GM23338 (cell line): ENCODE measurements around the gene PDF. TPM values are rescaled to one million over a fixed set of nuclear protein-coding genes. Genes with fewer than 3 reads are reported as not detected.

ENCODE experiments used
- ATAC-seq: fragments of 200-7000 bp; cut with Tn5 transposase; 3 replicates; pipeline ENCODE4 v1.9.1; 2020
- DNase-seq: peaks from one replicate; pipeline ENCODE4 v3.0.0-alpha.2; 2015; ENCODE audit warnings: low spot score
- H2AFZ ChIP-seq: fragments of 200-600 bp; sonication (generic); 2 replicates; pipeline ENCODE4 v1.8.0; 2016; ENCODE audit warnings: antibody characterized with exemption, mild to moderate bottlenecking, moderate library complexity
- H3F3A ChIP-seq: fragments of 200-600 bp; sonication (generic); replicated peaks from 2 replicates; pipeline ENCODE4 v1.8.0; 2017; ENCODE audit warnings: antibody characterized with exemption, mixed run types, low read depth
- H3K27ac ChIP-seq: fragments of 200-600 bp; sonication (generic); 2 replicates; pipeline ENCODE4 v1.6.1; 2016; ENCODE audit warnings: low read depth
- H3K27me3 ChIP-seq: fragments of 200-600 bp; sonication (generic); 2 replicates; pipeline ENCODE4 v1.8.0; 2016; ENCODE audit warnings: mild to moderate bottlenecking, mixed run types, moderate library complexity; ENCODE audit not compliant: insufficient read depth
- H3K36me3 ChIP-seq: fragments of 200-600 bp; sonication (generic); 2 replicates; pipeline ENCODE4 v1.8.0; 2016; ENCODE audit warnings: mild to moderate bottlenecking; ENCODE audit not compliant: insufficient read depth
- H3K4me1 ChIP-seq: fragments of 200-600 bp; sonication (generic); 2 replicates; pipeline ENCODE4 v1.8.0; 2016; ENCODE audit warnings: mild to moderate bottlenecking, moderate library complexity; ENCODE audit not compliant: insufficient read depth
- H3K4me2 ChIP-seq: fragments of 200-600 bp; sonication (generic); 2 replicates; pipeline ENCODE4 v1.7.1; 2017; ENCODE audit warnings: mixed run types
- H3K4me3 ChIP-seq: fragments of 200-600 bp; sonication (generic); 2 replicates; pipeline ENCODE4 v1.6.1; 2016; ENCODE audit warnings: mixed run types
- H3K79me2 ChIP-seq: fragments of 200-600 bp; sonication (generic); replicated peaks from 2 replicates; pipeline ENCODE4 v1.8.0; 2017; ENCODE audit warnings: mild to moderate bottlenecking; ENCODE audit not compliant: insufficient read depth
- H3K9me2 ChIP-seq: fragments of 200-600 bp; sonication (generic); 2 replicates; pipeline ENCODE4 v1.8.0; 2017; ENCODE audit not compliant: insufficient read depth
- H4K20me1 ChIP-seq: fragments of 200-600 bp; sonication (generic); replicated peaks from 2 replicates; pipeline ENCODE4 v1.8.0; 2017; ENCODE audit warnings: mild to moderate bottlenecking; ENCODE audit not compliant: insufficient read depth
- H3K27ac Mint-ChIP-seq: 2 replicates; pipeline ENCODE4 v1.8.0; 2020; ENCODE audit warnings: inconsistent platforms, mild to moderate bottlenecking, moderate library complexity, mixed read lengths
- H3K27me3 Mint-ChIP-seq: 3 replicates; pipeline ENCODE4 v1.8.0; 2022; ENCODE audit warnings: low read depth, mild to moderate bottlenecking, moderate library complexity, mixed read lengths, inconsistent platforms; ENCODE audit not compliant: insufficient read depth, poor library complexity
- H3K36me3 Mint-ChIP-seq: 3 replicates; pipeline ENCODE4 v1.8.0; 2021; ENCODE audit warnings: low read depth, mild to moderate bottlenecking, inconsistent platforms, moderate library complexity, mixed read lengths
- H3K4me1 Mint-ChIP-seq: 3 replicates; pipeline ENCODE4 v1.8.0; 2020; ENCODE audit warnings: mild to moderate bottlenecking, inconsistent platforms, mixed read lengths
- H3K4me3 Mint-ChIP-seq: 3 replicates; pipeline ENCODE4 v1.8.0; 2021; ENCODE audit warnings: moderate library complexity, mild to moderate bottlenecking, inconsistent platforms, mixed read lengths
- H3K9me3 Mint-ChIP-seq: 3 replicates; pipeline ENCODE4 v1.8.0; 2020; ENCODE audit warnings: moderate library complexity, mild to moderate bottlenecking, inconsistent platforms, mixed read lengths
- EZH2 ChIP-seq: fragments of 200-600 bp; sonication (generic); IDR thresholded peaks from one replicate; pipeline ENCODE4 v1.8.0; 2017; ENCODE audit warnings: antibody characterized with exemption, mild to moderate bottlenecking, low read depth; ENCODE audit not compliant: unreplicated experiment
- EZH2phosphoT487 ChIP-seq: fragments of 200-600 bp; sonication (generic); IDR thresholded peaks from one replicate; pipeline ENCODE4 v1.8.1; 2018; ENCODE audit warnings: antibody characterized with exemption; ENCODE audit not compliant: unreplicated experiment
- JUNB ChIP-seq: IDR thresholded peaks from one replicate; pipeline ENCODE4 v1.6.1; 2016; ENCODE audit warnings: antibody characterized with exemption; ENCODE audit not compliant: unreplicated experiment
- REST ChIP-seq: IDR thresholded peaks from one replicate; pipeline ENCODE4 v1.6.1; 2018; ENCODE audit warnings: antibody characterized with exemption; ENCODE audit not compliant: unreplicated experiment
- STAT1 ChIP-seq: IDR thresholded peaks from one replicate; pipeline ENCODE4 v1.6.1; 2016; ENCODE audit warnings: antibody characterized with exemption; ENCODE audit not compliant: unreplicated experiment
- ZNF114 ChIP-seq: fragments of 250-450 bp; sonication (Bioruptor Pico); IDR thresholded peaks from 2 replicates; pipeline ENCODE4 v1.5.0; 2020; ENCODE audit warnings: mild to moderate bottlenecking, moderate library complexity
- ZNF331 ChIP-seq: fragments of 250-450 bp; sonication (Bioruptor Pico); IDR thresholded peaks from 2 replicates; pipeline ENCODE4 v1.5.0; 2020; ENCODE audit warnings: low read depth, mild to moderate bottlenecking, moderate library complexity
- polyA plus RNA-seq: library from polyadenylated mRNA; unstranded; fragments of >200 nt; fragmentation: Nextera tagmentation; extraction: Ambion mirVana; gene quantifications from 2 replicates; pipeline ENCODE4 v1.2.1, GENCODE V29; 2016
- total RNA-seq: library from RNA; depleted of rRNA; stranded (reverse); fragments of >200 nt; shearing (Covaris generic); gene quantifications from 2 replicates; pipeline ENCODE4 v1.2.3, GENCODE V29; 2014
- TF ChIP-seq, protein P1 (sequence below): fragments of 250-450 bp; sonication (Bioruptor Pico); IDR thresholded peaks from 2 replicates; pipeline ENCODE4 v1.5.0; 2020; ENCODE audit warnings: mild to moderate bottlenecking, moderate library complexity

The PDF gene
- total and polyA plus RNA-seq, 2 experiments from 2014 or later = 18.8 to 43.4 TPM

GRCh38 chr16:69366431-69366830 lies 36.0 kb upstream of the PDF start:
- DNase-seq (no peak), ATAC-seq (no peak)
- Histone ChIP-seq H3K36me3 (peaks cover 52% of the 10 kb centered on the region), H3K4me3 (no peak overlapping the region), H3K79me2 (no peaks in the 10 kb centered on the region), H3K27me3 (no peaks in the 10 kb centered on the region), H2AFZ (no peak overlapping the region), H3K9me2 (no peaks in the 10 kb centered on the region), H3K4me2 (no peak overlapping the region), H3F3A (0 out of 2 replicates have a peak, but pooled peaks cover 11% of the 10 kb centered on the region), H4K20me1 (peaks cover 3% of the 10 kb centered on the region), H3K4me1 (no peaks in the 10 kb centered on the region), H3K27ac (no peak overlapping the region)
- H3K27ac Mint-ChIP-seq = no peak overlapping the region
- H3K9me3 Mint-ChIP-seq = no peaks in the 10 kb centered on the region; the same call in 2 of the 3 replicates
- H3K4me3 Mint-ChIP-seq = no peak overlapping the region
- H3K4me1 Mint-ChIP-seq = no peaks in the 10 kb centered on the region
- TF ChIP-seq REST (no peak), STAT1 (no peak), EZH2 (no peak), EZH2phosphoT487 (no peak), ZNF331 (CRISPR knock-in tag) (no peak), ZNF114 (CRISPR knock-in tag) (no peak), JUNB (no peak)
- TF ChIP-seq, protein P1, sequence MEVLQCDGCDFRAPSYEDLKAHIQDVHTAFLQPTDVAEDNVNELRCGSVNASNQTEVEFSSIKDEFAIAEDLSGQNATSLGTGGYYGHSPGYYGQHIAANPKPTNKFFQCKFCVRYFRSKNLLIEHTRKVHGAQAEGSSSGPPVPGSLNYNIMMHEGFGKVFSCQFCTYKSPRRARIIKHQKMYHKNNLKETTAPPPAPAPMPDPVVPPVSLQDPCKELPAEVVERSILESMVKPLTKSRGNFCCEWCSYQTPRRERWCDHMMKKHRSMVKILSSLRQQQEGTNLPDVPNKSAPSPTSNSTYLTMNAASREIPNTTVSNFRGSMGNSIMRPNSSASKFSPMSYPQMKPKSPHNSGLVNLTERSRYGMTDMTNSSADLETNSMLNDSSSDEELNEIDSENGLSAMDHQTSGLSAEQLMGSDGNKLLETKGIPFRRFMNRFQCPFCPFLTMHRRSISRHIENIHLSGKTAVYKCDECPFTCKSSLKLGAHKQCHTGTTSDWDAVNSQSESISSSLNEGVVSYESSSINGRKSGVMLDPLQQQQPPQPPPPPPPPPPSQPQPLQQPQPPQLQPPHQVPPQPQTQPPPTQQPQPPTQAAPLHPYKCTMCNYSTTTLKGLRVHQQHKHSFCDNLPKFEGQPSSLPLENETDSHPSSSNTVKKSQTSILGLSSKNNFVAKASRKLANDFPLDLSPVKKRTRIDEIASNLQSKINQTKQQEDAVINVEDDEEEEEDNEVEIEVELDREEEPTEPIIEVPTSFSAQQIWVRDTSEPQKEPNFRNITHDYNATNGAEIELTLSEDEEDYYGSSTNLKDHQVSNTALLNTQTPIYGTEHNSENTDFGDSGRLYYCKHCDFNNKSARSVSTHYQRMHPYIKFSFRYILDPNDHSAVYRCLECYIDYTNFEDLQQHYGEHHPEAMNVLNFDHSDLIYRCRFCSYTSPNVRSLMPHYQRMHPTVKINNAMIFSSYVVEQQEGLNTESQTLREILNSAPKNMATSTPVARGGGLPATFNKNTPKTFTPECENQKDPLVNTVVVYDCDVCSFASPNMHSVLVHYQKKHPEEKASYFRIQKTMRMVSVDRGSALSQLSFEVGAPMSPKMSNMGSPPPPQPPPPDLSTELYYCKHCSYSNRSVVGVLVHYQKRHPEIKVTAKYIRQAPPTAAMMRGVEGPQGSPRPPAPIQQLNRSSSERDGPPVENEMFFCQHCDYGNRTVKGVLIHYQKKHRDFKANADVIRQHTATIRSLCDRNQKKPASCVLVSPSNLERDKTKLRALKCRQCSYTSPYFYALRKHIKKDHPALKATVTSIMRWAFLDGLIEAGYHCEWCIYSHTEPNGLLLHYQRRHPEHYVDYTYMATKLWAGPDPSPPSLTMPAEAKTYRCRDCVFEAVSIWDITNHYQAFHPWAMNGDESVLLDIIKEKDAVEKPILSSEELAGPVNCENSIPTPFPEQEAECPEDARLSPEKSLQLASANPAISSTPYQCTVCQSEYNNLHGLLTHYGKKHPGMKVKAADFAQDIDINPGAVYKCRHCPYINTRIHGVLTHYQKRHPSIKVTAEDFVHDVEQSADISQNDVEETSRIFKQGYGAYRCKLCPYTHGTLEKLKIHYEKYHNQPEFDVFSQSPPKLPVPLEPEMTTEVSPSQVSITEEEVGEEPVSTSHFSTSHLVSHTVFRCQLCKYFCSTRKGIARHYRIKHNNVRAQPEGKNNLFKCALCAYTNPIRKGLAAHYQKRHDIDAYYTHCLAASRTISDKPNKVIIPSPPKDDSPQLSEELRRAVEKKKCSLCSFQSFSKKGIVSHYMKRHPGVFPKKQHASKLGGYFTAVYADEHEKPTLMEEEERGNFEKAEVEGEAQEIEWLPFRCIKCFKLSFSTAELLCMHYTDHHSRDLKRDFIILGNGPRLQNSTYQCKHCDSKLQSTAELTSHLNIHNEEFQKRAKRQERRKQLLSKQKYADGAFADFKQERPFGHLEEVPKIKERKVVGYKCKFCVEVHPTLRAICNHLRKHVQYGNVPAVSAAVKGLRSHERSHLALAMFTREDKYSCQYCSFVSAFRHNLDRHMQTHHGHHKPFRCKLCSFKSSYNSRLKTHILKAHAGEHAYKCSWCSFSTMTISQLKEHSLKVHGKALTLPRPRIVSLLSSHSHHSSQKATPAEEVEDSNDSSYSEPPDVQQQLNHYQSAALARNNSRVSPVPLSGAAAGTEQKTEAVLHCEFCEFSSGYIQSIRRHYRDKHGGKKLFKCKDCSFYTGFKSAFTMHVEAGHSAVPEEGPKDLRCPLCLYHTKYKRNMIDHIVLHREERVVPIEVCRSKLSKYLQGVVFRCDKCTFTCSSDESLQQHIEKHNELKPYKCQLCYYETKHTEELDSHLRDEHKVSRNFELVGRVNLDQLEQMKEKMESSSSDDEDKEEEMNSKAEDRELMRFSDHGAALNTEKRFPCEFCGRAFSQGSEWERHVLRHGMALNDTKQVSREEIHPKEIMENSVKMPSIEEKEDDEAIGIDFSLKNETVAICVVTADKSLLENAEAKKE = no peak
- H3K36me3 Mint-ChIP-seq = peaks cover 47% of the 10 kb centered on the region
- peaks cover 2% of the 10 kb centered on the region for H3K27me3 Mint-ChIP-seq
